ENCODE measurements around the gene NUP133.
A peak's percentile ranks its signal among the peaks of the same experiment; 100 is the strongest.
"Not testable (repeated sequence)": the region's sequence is repeated elsewhere in the genome, so short reads cannot be mapped to it uniquely, and the experiment has no call there.

NUP133 gene

DNA sequence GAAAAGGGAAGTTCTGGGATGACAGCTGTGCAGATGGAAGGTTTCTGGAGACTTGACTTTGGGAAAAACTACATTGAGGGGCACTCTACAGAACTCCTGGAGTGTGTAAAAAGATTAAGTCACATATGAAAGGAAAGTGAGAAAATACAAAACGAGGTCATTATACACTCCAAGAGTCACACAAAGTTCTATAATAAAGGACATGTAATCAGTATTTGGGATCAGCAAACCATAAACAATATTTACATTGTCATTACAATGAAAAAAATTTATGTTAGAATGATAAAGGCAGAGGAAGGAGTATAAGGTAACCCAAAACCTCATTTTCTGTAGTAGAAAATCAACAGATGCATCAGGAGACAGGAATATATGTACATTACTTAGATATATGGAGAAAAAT lies 22.8 kb downstream of the NUP133 start:
- H3K36me3 ChIP-seq (replicated peaks) = peaks cover 80% of the 10 kb centered on the region
- H3K4me3 ChIP-seq = no peak overlapping the region
- peak in 1 of 2 experiments; percentile 41 for DNase-seq (ENCODE audit: low spot score in 2 of 2)
- no peaks in the 10 kb centered on the region for H3K9me3 ChIP-seq
- H3K27me3 ChIP-seq (ENCODE audit: low read depth) = no peaks in the 10 kb centered on the region
- H3K4me1 ChIP-seq = peaks cover 13% of the 10 kb centered on the region
- in situ Hi-C loops (cut with MboI; ENCODE audit: low sequenced_read_pairs) = loop anchor here (10.0 kb wide), 1 partner anchor 231 kb away; no protein-coding TSS in a partner anchor

DNA sequence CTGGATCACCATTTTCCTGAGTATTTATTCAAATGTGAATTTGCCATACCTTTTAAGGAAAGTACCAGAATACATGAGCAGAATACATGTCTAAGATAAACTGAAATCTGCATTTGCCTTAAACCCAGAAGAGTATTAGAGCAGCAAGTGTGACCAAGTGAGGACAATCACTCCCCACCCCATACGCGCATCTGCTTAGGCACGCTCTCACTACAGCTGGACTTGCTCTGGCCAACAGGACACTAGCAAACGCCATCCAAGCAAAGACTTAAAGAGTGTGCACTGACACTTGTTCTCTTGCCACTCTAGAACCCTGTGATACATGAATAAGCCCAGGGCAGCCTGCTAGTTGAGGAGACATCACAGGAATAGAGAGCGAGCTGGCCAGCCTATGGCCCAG lies 25.6 kb downstream of the NUP133 start:
- Histone ChIP-seq H3K27me3 (ENCODE audit: low read depth) (no peaks in the 10 kb centered on the region), H3K4me3 (no peak overlapping the region), H3K36me3 (replicated peaks) (peaks cover 75% of the 10 kb centered on the region), H3K4me1 (peaks cover 13% of the 10 kb centered on the region), H3K9me3 (no peaks in the 10 kb centered on the region)
- no peak for DNase-seq (ENCODE audit: low spot score in 2 of 2)
- in situ Hi-C loops (cut with MboI; ENCODE audit: low sequenced_read_pairs) = loop anchor here (10.0 kb wide), 1 partner anchor 228 kb away; no protein-coding TSS in a partner anchor

DNA sequence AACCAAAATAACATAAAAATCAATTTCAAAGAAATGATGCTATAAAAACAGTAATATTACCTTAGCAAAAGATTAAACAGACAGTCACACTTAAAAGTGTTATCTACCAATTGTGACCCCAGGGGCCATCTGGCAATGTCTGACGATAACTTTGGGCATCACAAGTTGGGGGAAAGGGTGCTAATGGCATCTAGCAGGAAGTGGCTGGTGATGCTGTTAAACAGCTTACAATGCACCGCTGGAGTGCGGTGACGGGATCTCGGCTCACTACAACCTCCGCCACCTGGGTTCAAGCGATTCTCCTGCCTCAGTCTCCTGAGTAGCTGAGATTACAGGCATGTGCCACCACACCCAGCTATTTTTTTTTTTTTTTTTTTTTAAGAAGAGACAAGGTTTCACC lies 27.6 kb downstream of the NUP133 start:
- H3K27me3 ChIP-seq (ENCODE audit: low read depth) = no peaks in the 10 kb centered on the region
- in situ Hi-C loops (cut with MboI; ENCODE audit: low sequenced_read_pairs) = loop anchor here (10.0 kb wide), 1 partner anchor 226 kb away; no protein-coding TSS in a partner anchor
- H3K4me1 ChIP-seq = peaks cover 8% of the 10 kb centered on the region
- H3K36me3 ChIP-seq (replicated peaks) = peaks cover 59% of the 10 kb centered on the region
- no peaks in the 10 kb centered on the region for H3K9me3 ChIP-seq
- H3K4me3 ChIP-seq = no peak overlapping the region
- DNase-seq (ENCODE audit: low spot score in 2 of 2) = no peak

DNA sequence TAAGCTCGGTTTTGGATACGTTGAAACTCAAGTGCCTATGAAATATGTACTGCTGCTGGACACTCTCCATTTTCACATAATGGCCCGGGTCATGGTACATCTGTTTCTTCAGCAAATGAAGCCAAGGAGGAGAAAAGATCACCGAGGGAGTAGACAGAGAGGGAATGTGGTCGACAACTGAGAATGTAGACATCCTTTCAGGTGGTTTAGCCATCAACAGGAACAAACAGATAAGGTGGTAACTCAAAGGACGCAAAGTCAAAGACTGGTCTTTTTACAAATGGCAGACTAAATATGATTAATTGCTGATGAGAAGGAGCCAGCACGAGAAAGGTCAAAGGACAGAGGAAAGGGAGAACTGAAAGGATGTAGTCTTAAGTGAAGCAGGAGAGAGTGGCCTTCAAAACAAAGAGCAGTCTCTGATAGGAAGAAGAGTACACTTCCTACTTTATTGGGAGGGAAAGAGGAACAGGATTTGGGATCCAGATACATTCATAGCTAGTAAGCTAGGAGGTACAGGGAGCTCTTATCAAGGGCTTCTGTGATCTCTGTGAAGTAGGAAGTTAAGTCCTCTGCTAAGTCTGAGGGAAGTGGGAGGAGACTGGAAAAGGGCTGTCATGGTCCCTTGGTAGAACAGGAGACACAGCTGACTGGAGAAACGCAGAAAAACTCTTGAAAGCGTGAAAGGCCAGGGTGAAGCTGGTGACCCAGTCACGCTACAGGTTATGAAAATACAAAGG lies 28.3 kb downstream of the NUP133 start:
- no peak for DNase-seq (ENCODE audit: low spot score in 2 of 2)
- Histone ChIP-seq H3K27me3 (ENCODE audit: low read depth) (no peaks in the 10 kb centered on the region), H3K4me3 (no peak overlapping the region), H3K9me3 (no peaks in the 10 kb centered on the region), H3K36me3 (replicated peaks) (peaks cover 60% of the 10 kb centered on the region), H3K4me1 (peaks cover 1% of the 10 kb centered on the region)
- in situ Hi-C loops (cut with MboI; ENCODE audit: low sequenced_read_pairs) = loop anchor here (10.0 kb wide), 1 partner anchor 225 kb away; no protein-coding TSS in a partner anchor

DNA sequence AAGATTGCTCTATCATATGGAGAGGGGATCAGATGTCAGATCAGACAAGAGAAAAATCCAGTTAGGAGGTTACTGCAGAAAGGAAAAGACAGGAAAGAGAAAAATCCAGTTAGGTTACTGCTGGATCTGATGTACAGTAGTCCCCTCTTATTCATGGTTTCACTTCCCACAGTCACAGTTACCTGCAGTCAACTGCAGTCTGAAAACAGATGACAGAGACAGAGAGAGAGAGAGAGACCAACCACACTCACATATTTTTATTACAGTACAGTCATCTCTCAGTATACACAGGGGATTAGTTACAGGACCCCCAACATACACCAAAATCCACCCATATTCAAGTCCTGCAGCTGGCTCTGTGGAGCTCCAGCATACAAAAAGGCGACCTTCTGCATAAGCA lies 29.3 kb downstream of the NUP133 start:
- DNase-seq (ENCODE audit: low spot score in 2 of 2) = no peak
- H3K36me3 ChIP-seq (replicated peaks) = peaks cover 63% of the 10 kb centered on the region
- no peaks in the 10 kb centered on the region for H3K27me3 ChIP-seq (ENCODE audit: low read depth)

DNA sequence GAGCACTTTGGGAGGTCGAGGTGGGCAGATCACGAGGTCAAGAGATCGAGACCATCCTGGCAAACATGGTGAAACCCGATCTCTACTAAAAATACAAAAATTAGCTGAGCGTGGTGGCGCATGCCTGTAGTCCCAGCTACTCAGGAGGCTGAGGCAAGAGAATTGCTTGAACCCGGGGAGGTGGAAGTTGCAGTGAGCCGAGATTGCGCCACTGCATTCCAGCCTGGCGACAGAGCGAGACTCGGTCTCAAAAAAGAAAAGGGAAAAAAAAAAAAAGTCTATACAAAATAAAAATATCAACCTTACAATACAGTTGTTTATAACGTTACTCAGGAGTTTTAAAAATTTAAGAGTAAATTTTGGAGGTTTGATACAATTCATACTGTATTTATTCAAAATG lies 32.3 kb downstream of the NUP133 start:
- H3K4me3 ChIP-seq; H3K27me3 ChIP-seq (ENCODE audit: low read depth); H3K4me1 ChIP-seq; H3K9me3 ChIP-seq; DNase-seq (ENCODE audit: low spot score in 2 of 2); in situ Hi-C loops (cut with MboI; ENCODE audit: low sequenced_read_pairs): not testable (repeated sequence)
- H3K36me3 ChIP-seq (replicated peaks) = peaks cover 51% of the 10 kb centered on the region

More for the DNA sequence above, 29.3 kb downstream of the NUP133 start:
- no peaks in the 10 kb centered on the region for H3K9me3 ChIP-seq
- H3K4me3 ChIP-seq = no peak overlapping the region
- H3K4me1 ChIP-seq = no peaks in the 10 kb centered on the region
- in situ Hi-C loops (cut with MboI; ENCODE audit: low sequenced_read_pairs) = no loop called here

DNA sequence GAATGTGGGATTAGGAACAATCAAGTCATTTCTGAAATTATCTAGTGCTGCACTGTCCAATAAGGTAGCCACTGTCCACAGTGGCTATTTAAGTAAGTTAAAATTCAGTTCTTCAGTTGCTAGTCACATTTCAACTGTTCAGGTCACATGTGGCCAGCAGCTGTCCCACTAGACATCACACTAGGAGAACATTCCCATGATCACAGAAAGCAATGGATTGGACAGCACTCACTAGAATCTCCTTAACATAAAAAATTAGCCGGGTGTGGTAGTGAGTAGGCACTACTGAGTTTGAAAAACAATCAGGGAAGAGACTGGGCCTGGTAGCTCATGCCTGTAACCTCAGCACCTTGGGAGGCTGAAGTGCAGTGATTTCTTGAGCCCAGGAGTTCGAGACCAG lies 33.6 kb downstream of the NUP133 start:
- H3K4me3 ChIP-seq = no peak overlapping the region
- no peak for DNase-seq (ENCODE audit: low spot score in 2 of 2)
- no peaks in the 10 kb centered on the region for H3K27me3 ChIP-seq (ENCODE audit: low read depth)
- H3K9me3 ChIP-seq = no peaks in the 10 kb centered on the region
- H3K4me1 ChIP-seq = no peaks in the 10 kb centered on the region
- peaks cover 51% of the 10 kb centered on the region for H3K36me3 ChIP-seq (replicated peaks)
- in situ Hi-C loops (cut with MboI; ENCODE audit: low sequenced_read_pairs) = no loop called here

DNA sequence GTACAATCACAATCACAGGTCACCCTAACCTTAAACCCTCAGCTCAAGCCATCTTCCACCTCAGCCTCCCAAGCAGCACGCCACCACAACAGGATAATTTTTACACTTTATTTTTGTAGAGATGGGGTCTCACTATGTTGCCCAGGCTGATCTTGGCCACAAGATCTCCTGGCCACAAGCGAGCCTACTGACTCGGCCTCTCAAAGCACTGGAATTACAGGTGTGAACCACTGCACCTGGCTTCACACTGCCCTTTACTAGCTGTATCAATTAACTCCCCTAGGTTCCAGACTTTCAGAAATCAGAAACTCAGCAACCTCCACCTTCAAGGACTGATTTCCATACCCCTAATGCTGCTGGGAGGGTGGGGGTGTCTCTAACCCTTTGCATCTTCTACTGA lies 37.0 kb downstream of the NUP133 start:
- in situ Hi-C loops (cut with MboI; ENCODE audit: low sequenced_read_pairs) = no loop called here

DNA sequence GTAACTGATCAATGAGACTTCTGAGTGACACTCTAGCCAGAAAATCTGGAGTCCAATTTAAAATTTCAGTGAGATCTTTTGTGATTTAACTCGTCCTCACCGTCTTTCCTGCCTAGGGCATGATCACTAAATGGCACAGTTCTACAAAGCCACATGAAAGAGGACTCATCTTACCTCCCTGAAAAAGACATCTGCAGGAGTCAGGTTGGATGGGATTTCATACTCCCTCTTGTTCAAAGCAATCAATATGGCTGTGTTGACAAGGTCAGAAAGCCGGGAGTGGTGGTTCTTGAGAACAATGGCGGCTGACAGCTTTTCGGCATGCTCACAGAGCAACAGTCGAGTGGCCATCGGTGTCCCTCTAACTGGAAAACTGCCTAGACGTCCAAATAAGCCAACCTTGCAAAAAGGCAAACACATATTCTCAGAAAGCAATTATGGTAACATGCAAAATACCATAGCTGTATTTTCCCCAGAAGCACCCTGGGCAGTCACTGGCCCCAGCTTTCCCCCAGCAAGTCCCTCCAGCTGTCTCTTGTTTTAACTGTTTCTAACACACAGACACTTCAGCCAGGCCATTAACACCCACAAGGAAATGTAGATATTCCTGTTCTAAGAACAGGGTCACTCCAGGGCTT lies 37.6 kb downstream of the NUP133 start:
- Histone ChIP-seq H3K4me3 (no peak overlapping the region), H3K9me3 (no peaks in the 10 kb centered on the region), H3K27me3 (ENCODE audit: low read depth) (no peaks in the 10 kb centered on the region), H3K36me3 (replicated peaks) (peaks cover 52% of the 10 kb centered on the region), H3K4me1 (no peaks in the 10 kb centered on the region)
- in situ Hi-C loops (cut with MboI; ENCODE audit: low sequenced_read_pairs) = no loop called here
- no peak for DNase-seq (ENCODE audit: low spot score in 2 of 2)

More for the DNA sequence above, 37.0 kb downstream of the NUP133 start:
- Histone ChIP-seq H3K4me3 (no peak overlapping the region), H3K9me3 (no peaks in the 10 kb centered on the region), H3K27me3 (ENCODE audit: low read depth) (no peaks in the 10 kb centered on the region), H3K4me1 (no peaks in the 10 kb centered on the region), H3K36me3 (replicated peaks) (peaks cover 55% of the 10 kb centered on the region)
- no peak for DNase-seq (ENCODE audit: low spot score in 2 of 2)

DNA sequence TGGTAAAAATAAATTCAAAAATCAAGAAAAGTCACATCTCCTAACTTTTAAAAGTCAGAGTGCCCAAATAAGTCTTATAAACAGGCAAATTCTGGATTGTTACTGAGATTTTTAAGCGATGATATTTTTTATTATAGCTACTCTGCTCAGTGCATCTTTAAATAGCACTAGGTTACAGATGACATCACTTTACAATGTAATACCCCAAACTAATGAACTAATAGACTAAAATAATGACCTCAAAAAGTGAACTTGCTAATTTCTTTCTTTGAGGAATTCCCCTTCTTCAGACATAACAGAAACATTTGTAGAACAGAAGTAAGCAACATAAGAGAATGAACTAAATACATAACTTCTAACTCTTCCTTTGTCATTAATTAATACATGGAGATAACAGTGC lies 41.3 kb downstream of the NUP133 start:
- no peak for DNase-seq (ENCODE audit: low spot score in 2 of 2)
- in situ Hi-C loops (cut with MboI; ENCODE audit: low sequenced_read_pairs) = no loop called here
- H3K9me3 ChIP-seq = no peaks in the 10 kb centered on the region

DNA sequence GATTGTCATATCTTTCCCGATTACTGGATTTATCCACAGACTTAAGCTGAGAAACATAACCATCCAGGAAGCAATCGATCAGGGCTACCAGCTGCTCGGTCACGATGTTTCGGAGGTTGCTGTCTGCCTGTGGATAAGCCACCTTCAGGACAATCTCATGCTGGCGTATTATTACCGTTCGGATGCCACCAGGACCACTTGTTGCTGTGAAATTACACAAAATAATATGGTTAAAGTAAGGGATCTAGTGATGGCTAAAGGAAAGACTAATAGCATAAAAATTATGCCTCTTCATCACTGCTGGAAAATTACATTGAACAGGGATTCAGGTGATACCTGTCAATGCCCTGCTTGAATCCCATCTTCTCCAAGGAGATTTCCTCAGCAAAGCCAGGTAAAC lies 43.5 kb downstream of the NUP133 start:
- DNase-seq (ENCODE audit: low spot score in 2 of 2) = no peak
- H3K27me3 ChIP-seq (ENCODE audit: low read depth) = no peaks in the 10 kb centered on the region
- no peak overlapping the region for H3K4me3 ChIP-seq
- no peaks in the 10 kb centered on the region for H3K4me1 ChIP-seq
- in situ Hi-C loops (cut with MboI; ENCODE audit: low sequenced_read_pairs) = no loop called here
- peaks cover 46% of the 10 kb centered on the region for H3K36me3 ChIP-seq (replicated peaks)
- no peaks in the 10 kb centered on the region for H3K9me3 ChIP-seq

More for the DNA sequence above, 41.3 kb downstream of the NUP133 start:
- no peak overlapping the region for H3K4me3 ChIP-seq
- no peaks in the 10 kb centered on the region for H3K4me1 ChIP-seq
- peaks cover 46% of the 10 kb centered on the region for H3K36me3 ChIP-seq (replicated peaks)
- no peaks in the 10 kb centered on the region for H3K27me3 ChIP-seq (ENCODE audit: low read depth)

DNA sequence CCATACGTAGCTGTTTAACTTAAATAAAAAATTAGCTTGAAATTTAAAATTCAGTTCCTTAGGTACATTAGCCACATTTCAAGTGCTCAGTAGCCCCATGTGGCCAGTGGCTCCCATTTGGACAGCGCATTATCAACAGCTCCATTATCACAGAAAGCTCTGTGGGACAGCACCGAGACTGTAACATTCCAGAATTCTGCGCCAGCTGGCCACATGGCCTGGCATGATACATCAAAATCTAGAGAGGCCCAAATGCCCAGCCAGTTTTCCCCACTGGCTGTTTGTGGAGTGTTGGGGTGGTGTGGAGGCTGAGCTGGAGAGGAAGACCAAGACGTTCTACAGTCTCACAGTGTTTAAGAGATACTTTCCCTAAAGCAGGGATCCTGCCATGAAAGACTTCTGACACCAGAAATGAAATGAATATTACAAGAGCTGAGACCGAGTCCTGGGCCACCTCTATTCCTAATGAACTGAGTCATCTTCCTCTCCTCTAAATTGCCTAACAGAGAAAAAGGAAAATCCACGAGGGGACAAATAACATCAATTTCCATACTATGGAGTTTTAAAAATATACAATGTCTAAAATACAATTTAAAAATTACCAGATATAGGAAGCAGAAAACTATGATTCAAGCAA lies 47.0 kb downstream of the NUP133 start:
- H3K27me3 ChIP-seq (ENCODE audit: low read depth) = no peaks in the 10 kb centered on the region
- in situ Hi-C loops (cut with MboI; ENCODE audit: low sequenced_read_pairs) = no loop called here
- H3K4me3 ChIP-seq = no peak overlapping the region
- no peak for DNase-seq (ENCODE audit: low spot score in 2 of 2)
- H3K36me3 ChIP-seq (replicated peaks) = peaks cover 55% of the 10 kb centered on the region
- no peaks in the 10 kb centered on the region for H3K9me3 ChIP-seq
- no peaks in the 10 kb centered on the region for H3K4me1 ChIP-seq

DNA sequence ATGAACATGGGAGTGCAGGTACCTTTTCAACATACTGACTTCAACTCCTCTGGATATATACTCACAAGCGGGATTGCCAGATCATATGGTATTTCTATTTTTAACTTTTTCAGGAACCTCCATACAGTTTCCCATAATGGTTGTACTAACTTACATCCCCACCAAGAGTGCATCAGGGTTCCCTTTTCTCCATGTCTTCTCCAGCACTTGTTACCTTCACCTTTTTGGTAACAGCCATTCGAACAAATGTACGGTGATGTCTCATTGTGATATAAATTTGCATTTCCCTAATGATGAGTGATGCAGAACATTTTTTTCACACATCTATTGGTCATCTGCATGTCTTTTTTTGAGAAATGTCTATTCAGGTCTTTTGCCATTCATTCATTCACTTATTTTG lies 48.3 kb downstream of the NUP133 start:
- Histone ChIP-seq H3K4me3 (no peak overlapping the region), H3K27me3 (ENCODE audit: low read depth) (no peaks in the 10 kb centered on the region), H3K9me3 (no peaks in the 10 kb centered on the region), H3K36me3 (replicated peaks) (peaks cover 55% of the 10 kb centered on the region), H3K4me1 (no peaks in the 10 kb centered on the region)
- in situ Hi-C loops (cut with MboI; ENCODE audit: low sequenced_read_pairs) = no loop called here
- DNase-seq (ENCODE audit: low spot score in 2 of 2) = no peak

DNA sequence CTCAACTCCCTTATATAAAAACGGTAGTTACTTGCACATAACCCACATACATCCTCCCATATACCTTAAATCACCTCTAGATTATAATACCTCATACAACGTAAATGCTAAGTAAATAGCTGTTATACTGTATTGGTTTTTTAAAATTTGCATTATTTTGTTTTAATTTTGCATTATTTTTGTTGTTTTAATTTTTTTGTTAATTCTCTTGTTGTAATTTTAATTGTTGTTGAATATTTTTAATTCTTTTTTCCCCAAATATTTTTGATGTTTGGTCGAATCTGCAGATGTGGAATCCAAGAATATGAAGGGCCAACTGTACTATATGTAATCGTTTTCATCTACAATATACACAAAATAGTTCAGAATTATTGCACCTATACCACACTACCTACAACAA lies 50.7 kb downstream of the NUP133 start:
- Histone ChIP-seq H3K4me3 (no peak overlapping the region), H3K9me3 (no peaks in the 10 kb centered on the region), H3K36me3 (replicated peaks) (peaks cover 59% of the 10 kb centered on the region), H3K27me3 (ENCODE audit: low read depth) (no peaks in the 10 kb centered on the region), H3K4me1 (no peaks in the 10 kb centered on the region)
- no peak for DNase-seq (ENCODE audit: low spot score in 2 of 2)
- in situ Hi-C loops (cut with MboI; ENCODE audit: low sequenced_read_pairs) = no loop called here

Measured in HAP-1 (cell line).